K562 (cell line): ENCODE measurements around the gene IPO7.

Experiments used
- CHD2 ChIP-seq: IDR thresholded peaks from 2 replicates; pipeline ENCODE4 v1.6.1; 2011; ENCODE audit warnings: low read depth, low read length
- MED1 ChIP-seq: sonication (generic); formaldehyde crosslinking; IDR thresholded peaks from 2 replicates; pipeline ENCODE4 v1.8.1; 2023; ENCODE audit warnings: missing genetic modification reagents, borderline replicate concordance
- NR2C1 ChIP-seq, 2 experiments: fragments of 450-650 bp; IDR thresholded peaks; 2 replicates each; pipeline ENCODE4 v1.6.1; 2017; ENCODE audit warnings: mild to moderate bottlenecking in 2 of 2, antibody characterized with exemption in 1 of 2, inconsistent platforms in 1 of 2, missing compliant biosample characterization in 1 of 2, missing genetic modification characterization in 1 of 2
- POLR2A ChIP-seq: fragments of 450-650 bp; conservative IDR thresholded peaks from 2 replicates; pipeline ENCODE4 v1.6.1; 2016
- SP2 ChIP-seq: IDR thresholded peaks from 2 replicates; pipeline ENCODE4 v1.6.1; 2011; ENCODE audit warnings: mild to moderate bottlenecking, low read depth, low read length, moderate library complexity; ENCODE audit not compliant: poor library complexity, severe bottlenecking; ENCODE audit errors: extremely low read depth
- SRF ChIP-seq, 2 experiments: fragments of 250-450, 450-650 bp in 1 of 2; sonication (Bioruptor Pico) in 1 of 2; sonication (generic) in 1 of 2; formaldehyde crosslinking; IDR thresholded peaks; 2 replicates each; pipeline versions ENCODE4 v1.5.0 to v1.5.1; 2020 to 2022; ENCODE audit warnings: mild to moderate bottlenecking in 1 of 2, missing genetic modification reagents in 1 of 2
- TEAD4 ChIP-seq, 2 experiments: sonication (generic) in 1 of 2; formaldehyde crosslinking in 1 of 2; IDR thresholded peaks; 2 replicates each; pipeline versions ENCODE4 v1.6.1 to v1.8.0; 2012 to 2022; ENCODE audit warnings: borderline replicate concordance in 1 of 2, inconsistent platforms in 1 of 2, low read length in 1 of 2, mild to moderate bottlenecking in 1 of 2, missing genetic modification reagents in 1 of 2
- ZBTB8A ChIP-seq: fragments of 450-650 bp; IDR thresholded peaks from 2 replicates; pipeline ENCODE4 v1.6.1; 2018; ENCODE audit warnings: mild to moderate bottlenecking, moderate library complexity; ENCODE audit not compliant: partially characterized antibody
- ZC3H11A ChIP-seq: IDR thresholded peaks from 2 replicates; pipeline ENCODE4 v1.6.1; 2012; ENCODE audit warnings: low read depth, low read length, improper control_type of control experiment
- ZFP91 ChIP-seq: sonication (generic); formaldehyde crosslinking; IDR thresholded peaks from 2 replicates; pipeline ENCODE4 v1.8.0; 2022; ENCODE audit warnings: mild to moderate bottlenecking, missing genetic modification reagents

GRCh38 chr11:9494316-9494715 is 109.9 kb downstream of the IPO7 start:
- TF ChIP-seq ZBTB8A (no peak), TEAD4 (IDR thresholded peaks at IDR 0.05; ENCODE audit: low read length) (no peak), TEAD4 (CRISPR knock-in tag; IDR thresholded peaks at IDR 0.05; ENCODE audit: borderline replicate concordance) (no peak), POLR2A (no peak), CHD2 (no peak), MED1 (CRISPR knock-in tag) (no peak), SRF (CRISPR knock-in tag; IDR thresholded peaks at IDR 0.05) (no peak), ZFP91 (no peak), ZC3H11A (no peak), NR2C1 (IDR thresholded peaks at IDR 0.05) (no peak), NR2C1 (tag; IDR thresholded peaks at IDR 0.05) (no peak), SP2 (no peak)
